CMK (cell line): Measurements from ENCODE around the gene ATG16L2.
A peak's percentile ranks its signal among the peaks of the same experiment; 100 is the strongest.
"Not testable (repeated sequence)": the region's sequence is repeated elsewhere in the genome, so short reads cannot be mapped to it uniquely, and the experiment has no call there.

Experiments
- DNase-seq: peaks from one replicate; pipeline ENCODE4 v3.0.0-alpha.2; 2010; ENCODE audit warnings: low read depth

The ATG16L2 gene

GRCh38 chr11:72806378-72806777 is 7.8 kb upstream of the ATG16L2 start:
- not testable (repeated sequence) for DNase-seq

GRCh38 chr11:72807021-72807693 is 7.1 kb upstream of the ATG16L2 start:
- DNase-seq = no peak

- DNase-seq = no peak
Measured at GRCh38 chr11:72807792-72808191, 6.4 kb upstream of the ATG16L2 start.

- no peak for DNase-seq
Measured at GRCh38 chr11:72808331-72808798, 5.8 kb upstream of the ATG16L2 start.

GRCh38 chr11:72811686-72812085 is 2.5 kb upstream of the ATG16L2 start:
- not testable (repeated sequence) for DNase-seq

GRCh38 chr11:72812604-72812966 is 1.6 kb upstream of the ATG16L2 start:
- no peak for DNase-seq

- DNase-seq = peak; percentile 47
Measured at GRCh38 chr11:72812967-72813739, 1.1 kb upstream of the ATG16L2 start.

GRCh38 chr11:72813740-72814285 is 398 bp upstream of the ATG16L2 start:
- DNase-seq = peak; percentile 62

GRCh38 chr11:72815110-72815618 is 953 bp downstream of the ATG16L2 start:
- peak; percentile 43 for DNase-seq

GRCh38 chr11:72816404-72816990 is 2.3 kb downstream of the ATG16L2 start:
- DNase-seq = peak; percentile 49

- DNase-seq = no peak
Measured at GRCh38 chr11:72817966-72818365, 3.8 kb downstream of the ATG16L2 start.

GRCh38 chr11:72818971-72819370 is 4.8 kb downstream of the ATG16L2 start:
- DNase-seq = no peak

- DNase-seq = no peak
Measured at GRCh38 chr11:72820439-72821139, 6.4 kb downstream of the ATG16L2 start.

GRCh38 chr11:72821221-72821919 is 7.2 kb downstream of the ATG16L2 start:
- no peak for DNase-seq

- no peak for DNase-seq
Measured at GRCh38 chr11:72821920-72822799, 7.9 kb downstream of the ATG16L2 start.

GRCh38 chr11:72823105-72823804 is 9.0 kb downstream of the ATG16L2 start:
- DNase-seq = no peak

- no peak for DNase-seq
Measured at GRCh38 chr11:72824020-72824419, 9.8 kb downstream of the ATG16L2 start.

- no peak for DNase-seq
Measured at GRCh38 chr11:72824811-72825505, 10.7 kb downstream of the ATG16L2 start.

- DNase-seq = no peak
Measured at GRCh38 chr11:72825661-72826060, 11.4 kb downstream of the ATG16L2 start.
